Stimulated activated CD4-positive, alpha-beta T cell treated with anti-CD3 and anti-CD28 coated beads, TNF-alpha, amount 100 ng/mL, for 1 hour (primary cell): Measurements from ENCODE around the gene ME3.

Experiments used
- DNase-seq, 3 donors: peaks; one replicate each; pipeline ENCODE4 v3.0.0-alpha.2; 2020; ENCODE audit warnings: low read depth in 3 of 3, low spot score in 1 of 3

The ME3 gene

GRCh38 chr11:86395061-86395551 is 277.3 kb downstream of the ME3 start:
- DNase-seq = no peak
